ENCODE measurements around the gene ZC3H18.

DNA sequence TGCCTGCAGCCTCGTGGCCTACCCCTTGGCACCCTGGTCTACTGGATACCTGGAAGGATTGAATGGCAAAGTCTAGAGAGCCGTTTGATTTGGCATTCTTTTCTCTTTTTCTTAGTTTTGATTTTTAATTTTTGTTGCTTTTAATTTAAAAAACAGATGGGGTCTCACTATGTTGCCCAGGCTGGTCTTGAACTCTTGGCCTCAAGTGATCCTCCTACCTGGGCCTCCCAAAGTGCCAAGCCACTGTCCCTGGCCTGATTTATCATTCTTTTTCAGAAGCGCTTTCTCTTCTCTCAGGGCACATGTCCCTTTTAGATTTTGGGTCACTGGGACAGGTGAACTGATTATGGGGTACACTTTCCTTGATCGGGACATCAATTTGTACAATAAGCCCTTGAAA is 10.8 kb downstream of the ZC3H18 start:
- TF ChIP-seq EZH2 (IDR thresholded peaks at IDR 0.05) (no peak), POLR2AphosphoS5 (IDR thresholded peaks at IDR 0.05; ENCODE audit: borderline replicate concordance, low read depth, low read length) (no peak), FOXP2 (optimal IDR thresholded peaks at IDR 0.05; ENCODE audit: control extremely low read depth, extremely low read length, insufficient read depth) (no peak)
